Measurements from ENCODE around the gene PLOD3.
"Not testable (repeated sequence)": the region's sequence is repeated elsewhere in the genome, so short reads cannot be mapped to it uniquely, and the experiment has no call there.

PLOD3 gene

DNA sequence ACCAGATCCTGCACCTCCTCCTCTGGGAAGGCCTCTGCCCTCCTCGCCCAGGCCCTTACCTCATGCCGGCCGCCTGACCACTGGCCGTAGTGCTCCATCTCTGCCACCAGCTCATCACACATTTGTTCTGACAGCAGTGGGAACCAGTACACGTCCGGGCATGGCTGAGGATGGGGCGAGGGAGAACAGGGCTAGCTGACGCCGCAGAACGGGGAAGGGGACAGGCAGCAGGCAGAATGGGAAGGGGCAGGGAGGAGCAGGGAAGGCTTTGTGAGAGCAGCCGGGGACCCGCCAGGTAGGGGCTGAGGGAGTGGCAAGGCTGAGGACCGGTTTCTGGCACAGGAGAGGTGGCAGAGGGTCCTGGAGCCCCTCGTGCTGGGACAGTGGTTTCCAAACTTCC is 8.6 kb downstream of the PLOD3 start:
- no peak for DNase-seq

DNA sequence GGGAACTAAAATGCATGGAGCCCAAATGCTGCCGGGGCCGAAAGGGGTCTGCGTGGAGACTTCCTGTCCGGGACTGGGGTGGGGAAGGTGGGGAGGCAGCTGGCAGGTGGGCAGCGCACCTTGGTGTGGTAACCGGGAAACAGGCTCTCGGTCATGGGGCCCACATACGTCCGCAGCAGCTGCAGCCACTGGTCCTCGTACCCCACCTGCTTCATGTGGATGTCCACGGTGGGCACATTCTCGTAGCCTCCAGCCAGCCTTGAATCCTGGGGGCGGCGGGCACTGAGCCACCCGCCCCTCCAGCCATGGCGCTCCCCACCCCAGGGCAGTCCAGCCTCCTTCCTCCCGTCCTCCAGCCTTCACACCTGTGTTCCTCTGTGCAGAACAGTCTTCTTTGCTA is 9.9 kb downstream of the PLOD3 start:
- DNase-seq = no peak

DNA sequence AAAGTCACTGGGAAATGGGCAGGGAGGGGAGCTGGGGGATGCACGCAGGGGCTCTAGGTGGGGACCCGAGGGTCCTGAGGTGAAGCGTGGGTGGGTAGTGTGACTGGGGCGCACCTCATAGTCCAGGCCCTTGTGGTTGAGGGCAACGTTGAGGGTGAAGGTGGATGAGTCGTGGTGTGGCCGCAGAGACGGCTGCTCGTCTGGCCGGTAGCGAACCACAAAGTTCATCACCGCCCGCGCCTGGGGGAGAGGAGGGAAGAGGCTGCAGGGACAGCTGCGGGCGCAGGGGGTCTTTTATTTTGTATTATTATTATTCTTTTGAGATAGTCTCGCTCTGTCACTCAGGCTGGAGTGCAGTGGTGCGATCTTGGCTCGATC is 10.7 kb downstream of the PLOD3 start:
- no peak for DNase-seq

DNA sequence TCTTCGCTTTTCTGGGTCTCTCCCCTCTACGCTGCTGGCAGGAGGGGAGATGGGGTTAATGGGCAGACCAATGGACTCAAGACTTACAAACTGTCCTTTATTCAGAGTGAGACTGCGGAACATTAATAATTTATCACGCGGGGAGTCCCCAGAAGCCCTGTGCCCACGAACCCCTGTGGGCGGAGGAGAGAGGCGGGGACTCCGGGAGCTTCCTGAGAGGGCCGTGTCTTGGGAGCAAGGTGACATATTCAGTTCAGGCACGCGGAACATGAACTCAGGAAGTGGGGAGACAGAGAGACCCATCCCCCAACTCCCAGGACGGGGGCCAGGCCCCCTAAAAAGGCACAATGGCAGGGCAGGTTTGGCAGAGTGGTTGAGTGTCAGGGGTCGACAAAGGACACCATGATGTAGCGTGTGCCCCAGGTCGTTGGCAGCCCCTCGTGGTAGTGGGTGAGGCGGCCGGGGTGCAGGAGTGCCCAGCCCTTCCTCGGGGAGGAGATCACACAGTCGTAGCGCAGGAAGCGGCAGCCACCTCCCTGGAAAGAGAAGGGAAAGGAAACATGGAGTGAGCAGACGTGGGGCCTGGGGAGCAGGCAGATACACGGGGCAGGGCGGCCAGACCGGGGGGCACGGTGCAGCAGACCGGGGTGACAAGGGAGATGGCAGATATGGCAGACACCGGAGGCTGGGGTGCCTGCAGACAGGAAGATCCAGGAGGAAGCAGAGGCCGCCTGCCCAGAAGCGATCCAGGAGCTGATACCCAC is 11.3 kb downstream of the PLOD3 start:
- no peak for DNase-seq

DNA sequence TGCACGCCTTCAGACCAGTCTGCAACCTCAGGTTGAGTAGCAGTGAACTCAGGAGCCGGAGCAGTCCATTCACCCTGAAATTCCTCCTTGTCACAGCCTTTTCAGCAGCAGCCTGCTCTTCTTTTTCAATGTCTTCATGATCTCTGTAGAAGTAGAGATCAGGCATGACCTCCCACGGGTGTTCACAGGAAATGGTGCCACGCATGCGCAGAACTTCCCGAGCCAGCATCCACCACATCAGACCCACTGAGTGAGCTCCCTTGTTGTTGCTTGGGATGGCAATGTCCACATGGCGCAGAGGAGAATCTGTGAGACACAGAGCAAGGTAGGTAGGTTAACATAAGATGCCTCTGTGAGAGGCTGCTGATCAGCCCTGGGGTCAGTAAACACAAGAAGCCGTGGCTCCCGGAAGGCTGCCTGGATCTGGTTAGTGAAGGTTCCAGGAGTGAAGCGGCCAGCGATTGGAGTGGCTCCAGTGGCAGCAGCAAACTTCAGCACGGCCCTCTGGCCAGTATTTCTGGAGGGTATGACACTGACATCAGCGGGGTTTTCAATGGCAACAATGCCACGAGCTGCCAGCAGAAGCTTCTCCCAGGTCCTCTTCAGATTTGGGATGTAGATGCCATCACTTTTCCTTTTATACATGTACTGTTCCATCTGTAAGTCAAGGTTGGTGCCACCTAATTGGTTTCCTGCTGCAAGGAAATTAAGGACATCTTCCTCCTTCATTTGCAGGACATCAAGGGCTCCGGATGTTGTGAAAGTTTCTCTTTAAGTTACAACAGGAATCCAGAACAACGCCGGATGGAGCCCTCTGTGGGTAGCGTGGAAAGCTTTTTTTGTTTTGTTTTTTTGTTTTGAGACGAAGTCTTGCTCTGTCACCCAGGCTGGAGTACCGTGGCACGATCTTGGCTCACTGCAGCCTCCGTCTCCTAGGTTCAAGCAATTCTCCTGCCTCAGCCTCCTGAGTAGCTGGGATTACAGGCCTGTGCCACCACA is 13.3 kb downstream of the PLOD3 start:
- not testable (repeated sequence) for DNase-seq

DNA sequence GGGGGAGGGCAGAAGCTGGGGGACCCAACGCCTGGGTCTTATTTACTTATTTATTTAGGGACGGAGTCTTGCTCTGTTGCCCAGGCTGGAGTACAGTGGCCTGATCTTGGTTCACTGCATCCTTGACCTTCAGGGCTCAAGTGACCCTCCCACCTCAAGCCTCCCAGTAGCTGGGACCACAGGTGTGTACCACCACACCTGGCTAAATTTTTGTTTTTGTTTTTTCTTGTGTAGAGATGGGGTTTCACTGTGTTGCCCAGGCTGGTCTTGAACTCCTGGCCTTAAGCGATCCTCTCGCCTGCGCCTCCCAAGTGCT is 14.8 kb downstream of the PLOD3 start:
- DNase-seq = no peak

DNA sequence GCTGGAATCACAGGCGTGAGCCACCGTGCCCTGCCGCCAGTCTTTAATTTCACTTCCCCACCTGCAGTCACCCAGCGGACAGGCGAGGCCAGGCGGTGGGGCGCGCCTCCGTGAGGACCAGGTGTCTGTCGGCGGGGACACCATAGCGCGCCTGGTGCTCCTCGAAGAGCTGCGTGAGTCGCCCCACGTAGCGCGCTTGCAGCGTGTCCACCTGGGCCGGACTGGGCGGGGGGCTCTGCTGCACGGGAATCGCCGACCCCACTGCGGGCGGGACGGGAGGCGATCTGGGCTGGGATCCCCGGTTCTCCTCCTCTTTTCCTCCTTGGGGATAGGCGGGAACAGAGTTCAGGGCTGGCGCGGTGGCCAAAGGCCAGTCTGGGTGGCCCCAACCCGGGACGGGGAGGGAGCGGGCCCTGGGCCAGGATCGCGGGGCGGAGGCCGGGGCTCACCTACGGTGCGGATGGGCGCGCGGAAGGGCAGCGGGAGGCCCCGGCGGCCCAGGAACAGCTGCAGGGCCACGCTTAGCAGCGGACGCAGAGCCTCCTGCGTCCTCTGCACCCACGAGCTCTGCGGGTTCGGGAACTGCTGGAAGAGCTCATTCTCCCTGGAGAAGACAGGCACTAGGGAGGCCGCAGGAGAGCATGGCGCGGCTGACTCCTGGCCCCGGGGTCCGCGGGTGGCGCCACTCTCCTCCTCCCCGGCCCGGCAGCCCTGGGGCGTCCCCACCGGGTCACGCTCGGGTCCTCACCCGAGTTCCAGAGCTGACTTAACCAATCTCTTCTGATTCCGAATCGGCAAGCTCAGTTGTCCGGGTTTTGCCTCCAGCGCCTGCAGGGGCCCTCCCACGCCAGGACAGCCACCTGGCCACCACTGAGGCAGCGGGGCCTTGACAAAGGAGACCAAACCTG is 15.4 kb downstream of the PLOD3 start:
- no peak for DNase-seq

DNA sequence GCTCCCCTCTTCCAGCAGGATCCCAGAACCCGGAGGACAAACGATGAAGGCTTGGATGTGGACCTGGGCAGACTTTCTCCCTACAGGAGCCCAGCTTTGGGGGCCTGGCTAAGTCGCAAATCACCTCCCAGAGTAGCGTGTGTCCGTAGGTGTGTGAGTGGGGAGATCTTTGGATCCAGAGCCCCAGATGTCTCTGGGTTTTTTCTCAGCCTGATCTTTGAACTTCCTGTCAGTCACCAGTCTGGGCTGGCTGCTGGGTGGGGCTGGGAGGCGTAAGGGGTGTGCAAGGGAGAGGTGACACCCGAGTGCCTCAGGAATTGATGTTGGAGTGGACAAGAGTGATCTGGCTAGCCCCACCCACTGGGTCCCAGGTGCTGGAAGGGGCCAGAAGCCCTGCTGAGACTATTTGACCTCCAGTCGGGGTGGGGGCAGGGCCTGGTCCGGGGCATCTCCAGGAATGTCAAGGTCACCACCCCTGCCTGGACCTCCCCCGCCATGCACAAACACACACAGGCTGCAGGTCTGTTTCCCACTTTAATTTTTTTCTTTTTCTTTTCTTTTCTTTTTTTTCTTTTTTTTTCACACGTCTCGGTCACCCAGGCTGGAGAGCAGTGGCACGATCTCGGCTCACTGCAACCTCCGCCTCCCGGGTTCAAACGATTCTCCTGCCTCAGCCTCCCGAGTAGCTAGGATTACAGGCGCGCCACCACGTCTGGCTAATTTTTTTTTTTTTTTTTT is 16.4 kb downstream of the PLOD3 start, which contains the start of gene MOGAT3:
TSS of gene MOGAT3 (minus strand) at position 175 of the 738 bp plus-strand sequence. CDS start 182 bp downstream, outside the sequence.
- DNase-seq = no peak

DNA sequence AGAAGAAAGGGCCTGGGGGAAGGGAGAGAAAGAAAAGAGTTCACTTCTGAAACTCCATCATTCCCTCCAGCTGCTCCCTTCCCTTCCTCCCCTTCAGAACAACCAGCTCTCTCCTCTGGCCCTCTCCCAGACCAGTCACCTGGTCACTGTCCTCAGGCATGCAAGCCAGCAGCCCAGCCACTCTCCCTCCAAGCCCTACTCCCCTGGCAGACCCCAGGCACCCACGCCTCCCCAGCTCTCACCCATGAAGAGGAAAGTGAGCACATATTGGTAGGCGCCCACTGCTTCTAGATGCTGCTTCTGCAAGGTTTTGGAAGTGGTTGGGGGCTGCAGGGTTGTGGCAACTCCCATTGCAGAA is 16.9 kb downstream of the PLOD3 start:
- no peak for DNase-seq

DNA sequence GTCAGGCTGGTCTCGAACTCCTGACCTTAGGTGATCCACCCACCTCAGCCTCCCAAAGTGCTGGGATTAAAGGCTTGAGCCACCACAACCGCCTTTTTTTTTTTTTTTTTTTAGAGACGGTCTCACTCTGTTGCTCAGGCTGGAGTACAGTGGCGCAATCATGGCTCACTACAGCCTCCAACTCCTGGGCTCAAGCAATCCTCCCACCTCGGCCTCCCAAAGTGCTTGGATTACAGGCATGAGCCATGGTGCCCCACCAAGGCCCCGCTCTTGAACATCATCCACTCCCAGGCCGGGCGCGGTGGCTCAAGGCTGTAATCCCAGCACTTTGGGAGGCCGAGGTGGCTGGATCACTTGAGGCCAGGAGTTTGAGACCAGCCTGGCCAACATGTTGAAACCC is 17.9 kb downstream of the PLOD3 start:
- not testable (repeated sequence) for DNase-seq

DNA sequence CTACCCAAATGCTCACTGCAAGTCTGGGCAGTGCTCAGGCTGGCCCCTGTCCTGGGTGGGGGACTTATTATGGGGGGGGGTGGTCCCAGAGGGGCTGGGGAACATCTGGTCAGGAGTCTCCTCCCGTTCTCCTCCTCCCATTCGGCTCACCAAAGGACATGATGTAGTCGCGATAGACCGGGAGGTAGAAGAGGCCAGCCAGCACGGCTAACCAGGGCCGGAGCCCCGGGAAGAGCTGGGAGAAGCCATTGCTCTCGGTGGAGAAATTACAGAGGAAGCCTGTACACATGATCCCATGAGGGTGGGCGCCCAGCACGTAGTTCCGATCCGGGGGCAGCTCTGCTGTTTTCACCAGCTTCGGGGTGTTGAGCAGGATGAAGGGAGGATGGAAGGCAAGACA is 18.9 kb downstream of the PLOD3 start:
- no peak for DNase-seq

DNA sequence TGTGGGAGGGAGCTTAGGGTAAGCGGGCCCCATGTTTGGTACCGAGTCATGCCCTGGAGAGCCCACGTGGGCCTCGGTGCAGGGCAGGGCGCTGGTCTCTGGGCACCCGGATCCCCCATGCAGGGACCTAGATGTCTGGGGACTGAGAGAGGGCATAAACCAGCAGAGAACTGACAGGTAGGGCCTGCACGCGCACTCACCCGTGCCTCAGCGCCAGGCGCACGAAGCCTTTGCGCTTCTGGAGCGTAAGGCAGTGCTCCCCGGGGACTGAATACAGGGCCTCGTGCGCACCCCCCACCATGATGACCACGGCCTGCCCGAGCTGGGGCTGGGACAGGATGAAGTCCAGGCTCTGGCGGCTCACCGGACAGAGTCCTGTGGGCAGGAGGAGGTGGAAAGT is 19.4 kb downstream of the PLOD3 start:
- DNase-seq = no peak

DNA sequence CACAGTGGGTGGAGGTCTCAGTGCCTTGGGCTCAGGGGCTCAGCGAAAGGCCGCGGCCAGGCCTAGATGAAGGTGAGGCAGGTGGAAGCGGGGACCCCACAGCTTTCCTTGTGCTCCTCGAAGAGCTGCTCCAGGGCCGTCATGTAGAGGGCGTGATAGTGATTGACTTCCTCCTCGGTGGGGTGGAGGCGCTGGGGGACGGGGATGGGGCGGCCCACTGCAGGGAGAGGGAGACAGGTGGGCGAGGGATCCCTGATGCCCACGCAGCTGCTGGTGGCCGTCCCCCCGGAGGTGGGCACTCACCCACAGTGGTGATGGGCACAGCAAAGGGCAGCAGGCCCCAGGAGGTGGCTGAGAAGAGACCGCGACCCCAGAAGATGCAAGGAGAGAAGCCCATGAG is 21.5 kb downstream of the PLOD3 start:
- no peak for DNase-seq

DNA sequence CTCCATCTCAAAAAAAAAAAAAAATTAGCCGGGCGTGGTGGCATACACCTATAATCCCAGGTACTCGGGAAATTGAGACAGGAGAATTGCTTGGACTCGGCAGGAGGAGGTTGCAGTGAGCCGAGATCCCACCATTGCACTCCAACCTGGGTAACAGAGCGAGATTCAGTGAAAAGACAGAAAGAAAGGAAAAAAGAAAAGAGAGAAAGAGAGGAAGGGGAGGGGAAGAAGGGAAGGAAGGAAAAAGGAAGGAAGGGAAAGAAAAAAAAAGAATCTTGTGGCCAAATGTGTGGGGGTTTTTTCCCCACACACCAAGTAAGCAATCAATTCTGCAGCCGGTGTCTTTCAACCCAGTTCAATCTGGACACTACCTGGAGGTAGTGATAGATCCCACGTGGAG is 28.3 kb downstream of the PLOD3 start:
- DNase-seq = no peak

DNA sequence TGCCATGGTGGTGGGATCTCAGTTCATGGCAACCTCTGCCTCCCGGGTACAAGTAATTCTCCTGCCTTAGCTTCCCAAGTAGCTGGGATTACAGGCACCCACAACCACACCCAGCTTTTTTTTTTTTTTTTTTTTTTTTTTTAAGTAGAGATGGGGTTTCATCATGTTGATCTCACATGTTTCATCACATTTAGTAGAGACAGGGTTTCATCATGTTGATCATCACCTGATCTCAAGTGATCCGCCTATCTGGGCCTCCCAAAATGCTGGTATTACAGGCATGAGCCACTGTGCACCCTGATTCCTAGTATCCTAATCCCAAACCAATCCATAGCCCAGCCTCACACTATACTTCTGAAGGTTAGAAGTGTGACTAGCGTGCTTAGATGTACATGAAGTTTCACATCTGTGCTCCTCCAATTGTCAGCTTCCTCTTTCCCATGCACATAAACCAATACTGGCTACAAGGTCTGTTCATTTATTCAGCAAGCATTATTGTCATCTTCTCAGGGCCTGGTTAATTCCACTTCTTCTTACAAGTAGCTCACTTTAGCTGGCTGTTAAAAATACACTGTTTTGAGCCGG is 30.4 kb downstream of the PLOD3 start:
- DNase-seq = no peak

DNA sequence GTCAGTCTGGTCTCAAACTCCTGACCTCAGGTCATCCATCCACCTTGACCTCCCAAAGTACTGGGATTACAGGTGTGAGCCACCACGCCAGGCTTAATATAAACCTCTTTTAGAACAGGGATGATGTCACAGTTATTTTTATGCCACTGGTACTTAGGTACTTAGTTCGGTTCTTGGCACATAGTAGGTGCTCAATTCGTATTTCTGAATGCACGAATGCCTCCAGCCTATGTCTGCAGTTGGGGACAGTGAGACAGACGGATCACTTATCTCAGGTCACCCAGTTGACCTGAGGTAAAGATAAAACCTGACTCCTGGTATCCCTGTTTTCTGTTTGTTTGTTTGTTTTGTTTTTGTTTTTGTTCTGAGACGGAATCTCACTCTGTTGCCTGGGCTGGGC is 31.2 kb downstream of the PLOD3 start:
- DNase-seq = no peak

DNA sequence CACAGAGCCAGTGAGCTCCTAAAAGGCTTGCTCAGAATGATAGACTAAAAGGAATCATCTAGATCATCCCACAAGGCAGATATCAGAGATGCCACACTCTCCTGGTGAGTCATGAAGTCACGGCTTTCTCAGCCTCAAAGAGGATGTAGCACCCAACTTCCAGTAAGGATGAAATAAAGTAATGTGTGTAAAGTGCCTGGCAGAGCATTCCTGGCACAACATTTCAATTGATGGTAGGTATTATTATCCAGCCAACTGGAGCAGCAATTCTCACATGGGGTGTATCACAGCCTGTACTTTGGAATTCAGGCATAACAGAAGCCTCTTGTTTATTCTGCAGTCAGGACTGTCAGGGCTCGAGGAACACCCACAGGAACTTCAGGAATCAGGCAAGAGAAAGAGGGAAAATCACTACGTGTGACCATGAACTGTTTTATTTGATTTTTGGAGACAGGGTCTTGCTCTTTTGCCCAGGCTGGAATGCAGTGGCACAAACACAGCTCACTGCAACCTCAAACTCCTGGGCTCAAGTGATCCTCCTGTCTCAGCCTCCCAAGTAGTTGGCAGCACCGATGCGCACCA is 32.0 kb downstream of the PLOD3 start:
- DNase-seq = no peak

DNA sequence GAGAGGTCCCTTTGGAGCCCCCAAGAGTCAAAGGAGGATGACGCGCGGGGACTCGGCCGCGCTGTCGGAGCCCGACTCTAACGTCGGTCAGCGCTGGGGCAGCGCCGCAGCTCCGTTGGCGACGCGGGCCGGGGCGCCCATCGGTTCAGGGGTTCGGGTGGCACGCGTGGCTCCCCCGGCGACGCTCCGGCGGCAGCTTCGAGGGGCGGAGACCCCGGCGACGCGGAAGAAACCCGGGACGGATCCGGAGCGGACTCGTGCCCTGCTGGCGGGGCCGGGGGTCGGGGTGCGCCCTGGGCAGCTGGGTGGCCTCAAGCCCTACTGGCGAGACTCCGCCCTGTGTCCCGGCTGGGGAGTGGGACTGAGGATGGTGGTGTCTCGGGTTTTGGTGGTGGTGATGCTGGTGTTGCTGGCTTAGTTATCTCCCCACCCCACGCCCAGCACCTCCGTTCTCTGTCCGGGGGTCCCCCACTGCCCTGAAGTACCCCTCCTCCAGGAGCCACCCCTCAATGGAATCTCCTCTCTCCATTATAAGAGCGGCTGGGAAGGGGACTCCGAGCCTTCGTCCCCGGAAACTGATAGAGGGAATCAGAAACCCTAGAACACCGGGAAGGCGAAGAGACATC is 37.1 kb downstream of the PLOD3 start, which contains the start of gene NAT16:
TSS of gene NAT16 (minus strand) at position 164 of the 626 bp plus-strand sequence. CDS start 5,486 bp downstream, outside the sequence.
- DNase-seq = no peak

DNA sequence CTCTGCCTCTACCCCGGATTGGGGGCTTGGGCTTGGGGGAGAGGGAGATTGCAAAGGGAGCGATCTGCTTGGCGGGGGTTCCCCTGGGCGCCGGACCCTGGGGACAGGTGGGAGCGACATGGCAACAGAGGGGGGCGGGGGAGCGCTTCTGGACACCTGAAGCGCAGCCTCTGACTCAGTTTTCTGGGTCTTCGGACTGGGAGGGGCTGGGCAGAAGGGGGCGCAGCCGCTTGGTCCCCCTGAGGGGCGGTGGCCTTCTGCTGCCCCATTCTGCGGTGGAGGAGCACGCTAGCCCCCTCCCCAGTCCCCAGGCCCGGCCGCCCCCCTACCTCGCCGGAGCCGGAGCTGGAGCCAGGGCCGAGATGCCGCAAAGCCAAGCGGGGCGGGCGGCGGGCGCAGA is 37.7 kb downstream of the PLOD3 start:
- no peak for DNase-seq

DNA sequence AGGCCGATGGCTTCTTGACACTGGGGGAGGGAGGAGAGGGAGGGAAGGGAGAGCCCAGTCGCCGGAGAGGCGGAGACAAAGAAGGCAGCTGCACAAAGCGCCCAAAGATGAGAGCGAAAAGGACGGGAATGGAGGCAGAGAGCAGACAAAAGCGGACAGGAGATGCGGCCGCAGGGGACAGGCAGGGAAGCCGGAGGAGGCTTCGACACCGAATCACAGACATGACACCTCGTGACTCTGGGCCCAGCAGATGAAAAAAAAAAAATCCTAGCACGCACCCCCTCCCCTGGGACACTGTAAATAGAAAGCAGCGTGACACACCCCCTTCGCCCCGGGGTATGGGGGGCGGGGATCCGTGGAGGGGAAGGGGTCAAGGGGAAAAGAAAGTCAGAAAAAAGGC is 38.3 kb downstream of the PLOD3 start:
- DNase-seq = no peak

DNA sequence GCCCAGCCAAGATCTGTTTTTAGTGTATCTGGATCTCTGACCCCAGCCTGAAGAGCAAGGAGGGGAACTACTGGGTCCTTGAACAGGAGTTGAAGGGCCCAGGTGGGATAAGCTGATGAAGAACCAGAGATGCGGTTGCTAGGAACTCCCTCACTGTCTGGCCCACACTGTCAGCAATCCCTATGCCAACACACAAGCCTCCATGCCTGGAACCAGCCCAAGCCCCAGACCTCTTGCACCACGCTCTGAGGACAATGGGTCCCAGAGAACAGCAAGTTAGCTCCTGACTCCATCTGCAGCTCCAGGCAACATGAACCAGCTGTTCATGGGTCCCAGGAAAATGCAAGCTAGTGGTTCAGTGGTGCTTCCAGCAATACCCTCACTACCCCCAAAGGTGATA is 39.7 kb downstream of the PLOD3 start:
- no peak for DNase-seq
